GM18519 (cell line): Measurements from ENCODE around the gene VPS41.

Source experiments
- ATAC-seq: cut with Tn5 transposase; IDR thresholded peaks from one replicate; pipeline ENCODE4 v1.9.1; 2021; ENCODE audit warnings: mild to moderate bottlenecking, moderate library complexity; ENCODE audit not compliant: unreplicated experiment, low FRiP score

VPS41 gene

GRCh38 chr7:38820571-38820970, 88.4 kb downstream of the VPS41 start:
- no peak for ATAC-seq

GRCh38 chr7:38819463-38819862, 89.5 kb downstream of the VPS41 start:
- no peak for ATAC-seq

DNA sequence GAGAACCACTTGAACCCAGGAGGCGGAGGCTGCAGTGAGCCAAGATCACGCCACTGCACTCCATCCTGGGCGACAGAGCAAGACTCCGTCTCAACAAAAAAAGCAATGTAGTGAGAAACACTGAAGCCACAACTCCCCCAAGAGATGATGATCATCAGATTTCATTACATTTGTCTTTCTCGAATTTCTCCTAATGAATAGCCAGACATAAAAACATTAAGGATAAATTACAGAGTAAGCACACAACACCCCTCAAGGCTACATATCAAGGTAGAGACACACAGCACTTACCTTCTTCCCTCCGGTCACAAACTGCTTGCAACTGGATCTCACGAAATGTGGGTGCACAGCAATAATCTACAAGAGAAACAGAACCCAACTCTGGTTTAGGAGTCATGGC, 91.5 kb downstream of the VPS41 start:
- no peak for ATAC-seq

GRCh38 chr7:38813768-38814167, 95.2 kb downstream of the VPS41 start:
- no peak for ATAC-seq

- no peak for ATAC-seq
These were observed 102.1 kb downstream of the VPS41 start for GRCh38 chr7:38806912-38807311.

DNA sequence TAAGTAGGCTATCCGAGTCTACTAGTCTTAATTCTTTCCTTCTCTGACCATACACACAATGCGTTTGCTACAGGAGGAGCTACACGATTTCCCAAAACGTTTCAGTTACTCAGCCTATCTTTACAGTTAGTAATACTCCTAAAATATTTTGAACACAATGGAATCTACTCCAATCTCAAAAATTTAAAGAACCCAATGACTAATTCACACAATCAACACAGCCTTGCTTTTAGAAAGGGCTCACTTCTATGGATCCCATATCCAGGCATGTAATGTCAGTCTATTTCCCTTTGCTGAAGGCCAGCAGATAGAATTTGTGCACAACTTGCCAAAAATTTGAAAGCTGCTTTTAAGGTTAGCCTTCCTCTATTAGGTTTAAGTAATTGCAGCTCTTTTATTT, 107.2 kb downstream of the VPS41 start:
- ATAC-seq: no peak

DNA sequence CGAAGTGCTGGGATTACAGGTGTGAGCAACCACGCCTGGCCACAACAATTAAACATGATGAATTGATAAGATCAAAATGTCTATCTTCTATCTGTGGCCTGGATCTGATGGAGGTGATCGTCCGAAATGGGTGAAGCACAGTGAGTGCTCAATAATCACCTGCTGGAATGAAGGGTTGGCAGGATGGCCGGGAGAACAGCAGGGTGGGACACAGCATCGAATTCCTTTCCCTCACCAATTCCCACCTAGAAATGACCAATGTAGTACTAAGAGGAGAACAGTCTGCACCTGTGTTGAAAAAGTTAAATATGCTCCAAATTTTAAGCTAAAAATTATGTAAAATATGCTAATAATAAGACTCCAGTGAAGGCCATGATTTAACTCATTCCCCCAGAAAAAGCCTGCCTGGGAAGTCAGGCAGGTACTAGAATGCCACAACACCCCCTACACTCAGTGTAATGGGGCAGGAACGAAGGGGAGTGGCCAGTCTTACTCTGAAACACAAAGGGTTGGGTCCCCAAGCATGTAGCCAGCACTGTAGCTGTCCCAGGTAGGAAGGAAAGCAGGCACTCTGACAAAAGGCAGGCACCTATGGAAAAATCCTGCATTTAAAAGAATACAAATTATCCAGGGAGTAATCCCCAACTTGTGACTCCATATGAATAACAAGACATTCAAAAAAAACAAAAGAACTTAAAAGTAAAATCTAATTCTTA, 110.3 kb downstream of the VPS41 start:
- ATAC-seq: no peak

DNA sequence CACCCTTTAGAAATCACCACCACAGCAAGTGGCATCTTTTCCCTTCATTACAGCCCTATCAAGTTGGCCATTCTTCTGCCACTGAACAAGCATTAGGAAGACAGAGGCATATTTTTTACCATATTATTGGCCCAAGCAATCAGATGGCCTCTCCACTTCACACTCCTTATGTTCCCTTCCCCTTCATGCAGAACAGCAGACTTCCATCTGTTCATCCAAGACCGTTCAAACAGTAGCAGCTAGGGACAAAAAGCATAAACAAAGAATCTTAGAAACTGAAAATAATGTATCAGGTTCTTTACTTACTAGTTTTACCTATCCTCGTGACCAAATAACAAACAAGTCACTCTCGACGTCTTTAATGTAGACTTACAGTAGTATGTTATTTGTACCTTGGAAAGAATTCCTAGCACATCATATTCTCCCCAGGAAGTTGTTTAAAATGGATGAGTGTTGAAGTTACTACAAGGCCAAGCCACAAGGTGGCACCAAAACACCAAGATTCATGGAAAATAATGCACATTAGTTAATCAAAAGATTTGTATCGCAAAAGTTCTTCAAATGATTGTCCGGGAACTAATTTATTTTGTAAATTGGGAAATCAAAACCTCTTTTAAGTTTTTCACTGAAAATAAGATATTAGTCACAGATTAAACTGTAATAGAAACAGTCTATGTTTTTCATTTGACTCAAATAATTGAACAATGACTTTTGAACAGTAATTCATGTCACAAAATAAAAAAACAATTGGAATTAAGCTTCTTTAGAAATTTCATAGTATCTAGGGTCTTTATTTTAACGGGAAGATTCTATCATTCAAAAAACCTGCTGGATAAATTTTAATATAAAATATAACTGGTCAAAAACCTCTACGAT, 112.1 kb downstream of the VPS41 start:
- no peak for ATAC-seq

GRCh38 chr7:38795593-38795992, 113.4 kb downstream of the VPS41 start:
- ATAC-seq: no peak

GRCh38 chr7:38781991-38782390, 127.0 kb downstream of the VPS41 start:
- no peak for ATAC-seq

- ATAC-seq: no peak
These were observed 131.4 kb downstream of the VPS41 start for GRCh38 chr7:38777609-38778008.

DNA sequence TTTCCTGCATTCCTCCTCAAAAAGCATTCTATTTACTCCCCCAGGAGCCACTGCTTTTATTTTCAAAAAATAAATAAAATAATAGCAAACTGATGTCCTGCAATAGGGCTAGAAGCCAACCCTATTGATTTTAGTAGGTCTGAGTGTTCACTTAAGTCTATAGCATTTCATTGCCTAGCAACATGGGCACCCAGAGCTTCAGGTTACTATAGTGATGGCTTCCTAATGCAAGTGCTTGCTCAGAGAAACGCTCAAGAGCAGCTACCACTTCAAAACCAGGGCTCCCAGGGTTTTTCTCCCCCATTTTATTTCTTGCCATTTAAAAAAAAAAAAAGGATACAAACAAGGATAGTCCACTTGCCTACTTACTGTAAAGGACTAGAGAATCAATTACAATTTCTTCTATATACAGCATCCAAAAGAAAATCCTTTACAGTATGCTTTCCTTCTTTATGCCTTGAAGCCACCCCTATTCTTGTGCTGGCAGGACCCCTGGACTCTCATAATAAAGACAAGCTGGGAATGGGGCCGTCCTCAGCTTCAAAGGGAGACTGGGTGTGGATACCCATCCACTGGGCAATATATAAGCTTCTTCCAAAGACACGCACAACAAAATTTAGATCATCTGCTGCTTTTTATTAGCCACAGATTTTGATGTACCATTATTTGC, 133.3 kb downstream of the VPS41 start:
- ATAC-seq: no peak

DNA sequence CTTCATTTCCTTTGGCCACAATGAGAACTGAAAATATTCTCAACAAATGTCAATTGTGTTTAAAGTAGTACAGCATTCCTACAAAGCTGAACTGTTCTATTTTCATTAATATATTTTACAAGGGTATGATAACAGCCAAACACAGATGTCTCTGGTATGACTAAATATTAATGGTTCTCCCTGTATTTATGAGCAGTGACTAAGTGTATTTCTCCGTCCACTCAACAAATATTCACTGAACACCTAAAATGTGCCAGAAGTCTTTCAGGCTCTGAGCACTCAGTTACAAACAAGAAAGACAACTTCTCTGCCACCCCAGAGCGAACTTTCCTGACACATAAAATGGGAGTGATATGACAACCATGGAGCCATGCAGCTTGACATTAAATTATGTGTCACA, 135.6 kb downstream of the VPS41 start:
- ATAC-seq: no peak

GRCh38 chr7:38760226-38760625, 148.8 kb downstream of the VPS41 start:
- ATAC-seq: no peak

GRCh38 chr7:38759028-38759427, 150.0 kb downstream of the VPS41 start:
- ATAC-seq: no peak

DNA sequence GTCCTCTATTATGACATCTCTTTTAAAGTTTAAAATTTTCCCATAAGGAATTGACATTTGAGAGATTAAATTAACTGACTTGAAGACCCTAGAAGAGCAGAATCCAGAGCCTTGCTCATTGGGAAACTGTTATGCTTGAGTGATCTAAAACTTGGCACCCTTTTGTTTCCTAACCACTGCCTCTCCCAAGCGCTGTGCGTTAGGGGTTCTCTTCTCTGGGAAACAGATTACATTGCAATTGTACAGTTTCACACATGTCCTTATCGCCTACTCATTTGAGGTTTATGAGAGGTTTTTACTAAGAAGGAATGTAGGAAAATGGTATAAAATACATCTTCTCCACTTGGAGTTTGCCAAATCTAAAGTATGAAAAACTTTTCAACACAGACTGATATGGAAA, 151.1 kb downstream of the VPS41 start:
- no peak for ATAC-seq

DNA sequence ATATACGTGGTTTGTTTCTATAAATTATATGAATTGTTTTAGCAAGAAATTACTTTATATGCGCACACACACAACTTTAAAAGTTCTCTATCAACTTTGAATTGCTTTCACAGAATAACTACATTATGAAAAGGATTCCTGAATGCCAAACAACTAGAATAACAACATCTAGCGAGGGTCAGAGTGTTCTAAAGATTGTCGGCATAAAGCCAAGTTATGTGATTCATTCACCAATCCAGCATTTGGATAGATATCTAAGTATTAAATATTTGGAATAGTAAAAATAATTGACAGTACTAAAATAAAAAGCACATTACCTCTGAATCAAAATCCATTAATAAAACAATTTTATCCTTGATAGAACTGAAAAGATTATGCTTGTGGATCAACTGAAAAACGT, 152.5 kb downstream of the VPS41 start:
- ATAC-seq: no peak

DNA sequence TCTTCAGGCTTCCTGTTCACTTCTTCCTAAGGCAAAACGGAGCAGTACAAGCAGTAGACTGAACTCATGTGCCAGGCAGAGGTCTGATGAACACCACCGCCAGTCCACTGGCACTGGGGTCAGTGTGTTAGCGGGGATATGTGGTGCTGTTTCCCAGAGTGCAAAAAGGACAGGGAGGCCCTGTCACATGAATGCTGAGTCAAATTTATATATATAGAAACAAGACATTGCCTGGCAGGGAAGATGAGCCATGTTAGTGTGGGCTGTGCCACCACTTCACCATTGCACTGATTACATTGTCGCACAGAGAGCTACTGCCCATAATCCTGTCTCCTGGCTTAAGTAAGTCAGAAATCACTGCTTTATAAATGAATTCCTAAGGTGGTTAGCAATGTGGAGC, 155.6 kb downstream of the VPS41 start:
- ATAC-seq: no peak

- no peak for ATAC-seq
These were observed 157.6 kb downstream of the VPS41 start for GRCh38 chr7:38751416-38751815.

DNA sequence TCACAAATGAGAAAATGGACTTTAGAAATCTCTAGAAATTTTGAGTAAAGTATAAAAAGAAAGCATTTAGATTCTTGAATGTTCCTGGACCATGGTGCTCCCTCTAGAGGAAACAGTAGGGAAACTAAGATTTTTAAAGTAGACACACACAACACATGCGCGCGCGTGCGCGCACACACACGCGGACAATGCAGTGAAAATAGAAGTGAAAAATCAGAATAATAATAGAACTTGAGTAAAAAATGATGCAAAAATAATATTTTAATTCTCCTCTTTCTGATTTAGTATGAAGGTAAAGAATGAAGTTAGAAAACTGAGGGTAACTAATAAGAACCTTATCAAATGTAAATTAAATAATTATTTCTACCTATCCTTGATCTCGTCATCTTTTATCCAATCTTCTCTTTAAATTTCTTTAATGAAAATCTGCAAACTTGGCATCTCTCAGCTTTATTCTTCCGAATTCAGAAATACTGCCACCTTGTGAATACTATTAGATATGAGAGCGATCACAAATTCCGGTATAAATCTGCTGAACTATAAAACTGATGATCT, 160.9 kb downstream of the VPS41 start:
- no peak for ATAC-seq

DNA sequence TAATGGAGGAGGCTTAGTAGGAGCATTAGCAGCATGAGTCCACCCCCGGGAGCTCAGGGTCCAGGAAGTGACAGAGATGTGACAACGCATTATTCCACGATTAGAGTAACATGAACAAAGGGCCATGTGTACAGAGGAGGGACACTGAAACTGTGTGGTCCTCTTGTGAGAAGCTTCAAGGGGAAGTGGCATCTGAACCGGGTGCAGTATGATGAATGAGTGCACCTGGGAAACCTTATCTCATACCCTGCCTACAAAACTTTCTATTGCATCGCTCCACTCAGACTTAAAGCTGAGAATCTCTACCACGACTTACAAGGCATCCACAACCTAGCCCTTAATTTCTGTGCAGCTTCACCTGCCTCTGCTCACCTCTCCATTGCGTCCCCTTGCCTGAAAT, 162.6 kb downstream of the VPS41 start:
- no peak for ATAC-seq
